Transverse colon (tissue), 4 donors: Measurements from ENCODE around the gene PGS1. TPM values are rescaled to one million over a fixed set of nuclear protein-coding genes. Genes with fewer than 3 reads are reported as not detected.

Source experiments
- DNase-seq: peaks from one replicate; pipeline ENCODE4 v3.0.0-alpha.2; 2019
- H3K27ac ChIP-seq, 4 donors: fragments of 200-600 bp; sonication (generic); 2 replicates each; pipeline ENCODE4 v1.5.1; 2016 to 2018; ENCODE audit warnings: inconsistent platforms in 4 of 4
- H3K27me3 ChIP-seq: fragments of 200-600 bp; sonication (generic); 2 replicates; pipeline ENCODE4 v1.5.1; 2017; ENCODE audit warnings: inconsistent platforms
- H3K36me3 ChIP-seq, 4 donors: fragments of 200-600 bp; sonication (generic); 2 replicates each; pipeline ENCODE4 v1.5.1; 2017 to 2019; ENCODE audit warnings: inconsistent platforms in 4 of 4
- H3K4me1 ChIP-seq, 4 donors: fragments of 200-600 bp; sonication (generic); 2 replicates each; pipeline ENCODE4 v1.5.1; 2017 to 2020; ENCODE audit warnings: inconsistent platforms in 4 of 4
- H3K4me3 ChIP-seq, 4 donors: fragments of 200-600 bp; sonication (generic); 1 replicate in 1 of 4; 2 replicates in 3 of 4; pipeline versions ENCODE4 v1.5.1 to v1.6.1; 2017 to 2019; ENCODE audit warnings: inconsistent platforms in 4 of 4
- H3K9me3 ChIP-seq, 2 donors: fragments of 200-600 bp; sonication (generic); 2 replicates each; pipeline ENCODE4 v1.5.1; 2017 to 2019; ENCODE audit warnings: inconsistent platforms in 2 of 2
- CTCF ChIP-seq, 5 experiments: fragments of 200-600 bp in 3 of 5; fragments of 450-650 bp in 2 of 5; sonication (generic) in 3 of 5; IDR thresholded peaks; 1 replicate in 2 of 5; 2 replicates in 3 of 5; pipeline ENCODE4 v1.5.1; 2016 to 2017; ENCODE audit warnings: antibody characterized with exemption in 5 of 5, inconsistent platforms in 3 of 5, mild to moderate bottlenecking in 2 of 5, moderate library complexity in 1 of 5
- EP300 ChIP-seq: sonication (generic); formaldehyde crosslinking; IDR thresholded peaks from one replicate; pipeline ENCODE4 v1.6.1; 2017; ENCODE audit warnings: antibody characterized with exemption, low read depth
- POLR2A ChIP-seq: fragments of 450-650 bp; IDR thresholded peaks from one replicate; pipeline ENCODE4 v1.6.1; 2016; ENCODE audit warnings: antibody characterized with exemption, mild to moderate bottlenecking, moderate library complexity
- POLR2AphosphoS5 ChIP-seq, 3 donors: sonication (generic); formaldehyde crosslinking; IDR thresholded peaks; one replicate each; pipeline ENCODE4 v1.6.1; 2016; ENCODE audit warnings: antibody characterized with exemption in 3 of 3
- WGBS, 2 donors: methylation state at CpG; one replicate each; pipeline ENCODE4 v1.1.5; 2018; ENCODE audit warnings: low coverage in 1 of 2; 5-methylcytosine and 5-hydroxymethylcytosine counted together
- in situ Hi-C, 4 donors: fragments of 200-750 bp; cut with MboI; loops; one replicate each; pipeline versions ENCODE4 v1.15.0 to v1.15.1; 2017; ENCODE audit warnings: low sequenced_read_pairs in 3 of 4, low pct_ligation_motif_present in 1 of 4, low pct_unique_long_range_greater_than_20kb in 1 of 4
- intact Hi-C: fragments of 100-400 bp; cut with DNase I; formaldehyde crosslinking; loops from one replicate; pipeline ENCODE4 v1.15.1; 2023; ENCODE audit warnings: low total_unique reads
- total RNA-seq, 4 donors: library from RNA; depleted of rRNA; stranded (reverse); fragments of >200 nt; gene quantifications; one replicate each; pipeline ENCODE4 v1.1.0, GENCODE V29; 2016

Gene PGS1
- total RNA-seq, 4 donors from 2014 or later: 32.1 to 77.6 (median 60.1) TPM

- 40% methylated on average over 34 of the region's 72 CpGs; no CpG with 5 or more reads in 1 of the 2 donors for WGBS, 2 donors
- no peaks in the 10 kb centered on the region for H3K9me3 ChIP-seq
- DNase-seq: peak; percentile 48
- H3K36me3 ChIP-seq: no peaks in the 10 kb centered on the region
- peak in 2 of 3 donors; percentile 33 to 40 for TF ChIP-seq POLR2AphosphoS5 (IDR thresholded peaks at IDR 0.05)
- TF ChIP-seq POLR2A: no peak
- H3K4me3 ChIP-seq: peak overlapping the region; percentile 76 to 82 (median 78)
- in situ Hi-C loops (no loop called here), intact Hi-C loops (no loop called here)
- no peaks in the 10 kb centered on the region for H3K27me3 ChIP-seq
- H3K27ac ChIP-seq: peak overlapping the region; percentile 87 to 98 (median 96)
- peaks cover 23 to 53% (median 43%) of the 10 kb centered on the region in 4 donors for H3K4me1 ChIP-seq
These were observed 19.7 kb upstream of the PGS1 start for GRCh38 chr17:78358538-78359320.

- in situ Hi-C loops: no loop called here
- DNase-seq: no peak
- 0% methylated on average over 4 of the region's 70 CpGs; no CpG with 5 or more reads in 1 of the 2 donors for WGBS, 2 donors
- Histone ChIP-seq H3K4me1 (peaks cover 19 to 51% (median 38%) of the 10 kb centered on the region in 4 donors), H3K36me3 (no peaks in the 10 kb centered on the region), H3K27ac (peak overlapping the region; percentile 87 to 98 (median 96)), H3K4me3 (peak overlapping the region; percentile 76 to 82 (median 78)), H3K27me3 (no peaks in the 10 kb centered on the region), H3K9me3 (no peaks in the 10 kb centered on the region)
- intact Hi-C loops: no loop called here
- TF ChIP-seq POLR2A: no peak
- no peak for TF ChIP-seq POLR2AphosphoS5 (IDR thresholded peaks at IDR 0.05)
- TF ChIP-seq CTCF (IDR thresholded peaks at IDR 0.05): no peak
- TF ChIP-seq EP300: no peak
These were observed 19.0 kb upstream of the PGS1 start for GRCh38 chr17:78359321-78359996.

GRCh38 chr17:78359997-78360370 lies 18.5 kb upstream of the PGS1 start, which contains the start of gene SOCS3:
Gene SOCS3 (minus strand): TSS chr17:78360077. CDS start chr17:78359095, 982 bp downstream.
- H3K4me3 ChIP-seq: peak within 1 kb of the TSS; percentile 76 to 82 (median 78)
- peak; percentile 58 for TF ChIP-seq EP300
- peak; percentile 91 to 94 (median 92) for TF ChIP-seq POLR2AphosphoS5 (IDR thresholded peaks at IDR 0.05)
- TF ChIP-seq POLR2A: peak; percentile 76
- no peak for TF ChIP-seq CTCF (IDR thresholded peaks at IDR 0.05)
- H3K36me3 ChIP-seq: no peaks in the 10 kb centered on the region
- no peaks in the 10 kb centered on the region for H3K9me3 ChIP-seq
- no peaks in the 10 kb centered on the region for H3K27me3 ChIP-seq
- in situ Hi-C loops: loop anchor here in 3 of 4 donors (5.0 kb wide), 1 partner anchor 62 kb away; no protein-coding TSS in a partner anchor
- peak; percentile 96 for DNase-seq
- intact Hi-C loops: loop anchor here (2.0 kb wide), 1 partner anchor 71 kb away; no protein-coding TSS in a partner anchor
- WGBS, 2 donors: 0% methylated on average over 20 of the region's 59 CpGs; no CpG with 5 or more reads in 1 of the 2 donors
- peaks cover 19 to 49% (median 36%) of the 10 kb centered on the region in 4 donors for H3K4me1 ChIP-seq
- H3K27ac ChIP-seq: peak within 1 kb of the TSS; percentile 87 to 98 (median 96)

- peak overlapping the region; percentile 49 to 82 (median 78) for H3K4me3 ChIP-seq
- peaks cover 19 to 44% (median 33%) of the 10 kb centered on the region in 4 donors for H3K4me1 ChIP-seq
- 1% methylated on average over 46 of the region's 49 CpGs; no CpG with 5 or more reads in 1 of the 2 donors for WGBS, 2 donors
These were observed 17.9 kb upstream of the PGS1 start for GRCh38 chr17:78360371-78361224.

More at GRCh38 chr17:78360371-78361224, 17.9 kb upstream of the PGS1 start:
- in situ Hi-C loops: loop anchor here in 3 of 4 donors (5.0 kb wide), 1 partner anchor 62 kb away; no protein-coding TSS in a partner anchor
- H3K27me3 ChIP-seq: no peaks in the 10 kb centered on the region
- intact Hi-C loops: loop anchor here (2.0 kb wide), 1 partner anchor 72 kb away; no protein-coding TSS in a partner anchor
- H3K9me3 ChIP-seq: no peaks in the 10 kb centered on the region
- H3K36me3 ChIP-seq: no peaks in the 10 kb centered on the region
- peak; percentile 97 for DNase-seq
- TF ChIP-seq EP300: no peak
- no peak for TF ChIP-seq POLR2A
- peak in 2 of 3 donors; percentile 49 to 51 for TF ChIP-seq POLR2AphosphoS5 (IDR thresholded peaks at IDR 0.05)
- peak; percentile 92 to 98 (median 96) for TF ChIP-seq CTCF (IDR thresholded peaks at IDR 0.05)
- peak overlapping the region; percentile 87 to 98 (median 96) for H3K27ac ChIP-seq
